ENCODE measurements around the gene OGFRL1.
"Not testable (repeated sequence)": the region's sequence is repeated elsewhere in the genome, so short reads cannot be mapped to it uniquely, and the experiment has no call there.

Gene OGFRL1
- 12.6 reads per million, percentile 37 among the genes with 10 or more reads in this experiment for total RNA-seq

DNA sequence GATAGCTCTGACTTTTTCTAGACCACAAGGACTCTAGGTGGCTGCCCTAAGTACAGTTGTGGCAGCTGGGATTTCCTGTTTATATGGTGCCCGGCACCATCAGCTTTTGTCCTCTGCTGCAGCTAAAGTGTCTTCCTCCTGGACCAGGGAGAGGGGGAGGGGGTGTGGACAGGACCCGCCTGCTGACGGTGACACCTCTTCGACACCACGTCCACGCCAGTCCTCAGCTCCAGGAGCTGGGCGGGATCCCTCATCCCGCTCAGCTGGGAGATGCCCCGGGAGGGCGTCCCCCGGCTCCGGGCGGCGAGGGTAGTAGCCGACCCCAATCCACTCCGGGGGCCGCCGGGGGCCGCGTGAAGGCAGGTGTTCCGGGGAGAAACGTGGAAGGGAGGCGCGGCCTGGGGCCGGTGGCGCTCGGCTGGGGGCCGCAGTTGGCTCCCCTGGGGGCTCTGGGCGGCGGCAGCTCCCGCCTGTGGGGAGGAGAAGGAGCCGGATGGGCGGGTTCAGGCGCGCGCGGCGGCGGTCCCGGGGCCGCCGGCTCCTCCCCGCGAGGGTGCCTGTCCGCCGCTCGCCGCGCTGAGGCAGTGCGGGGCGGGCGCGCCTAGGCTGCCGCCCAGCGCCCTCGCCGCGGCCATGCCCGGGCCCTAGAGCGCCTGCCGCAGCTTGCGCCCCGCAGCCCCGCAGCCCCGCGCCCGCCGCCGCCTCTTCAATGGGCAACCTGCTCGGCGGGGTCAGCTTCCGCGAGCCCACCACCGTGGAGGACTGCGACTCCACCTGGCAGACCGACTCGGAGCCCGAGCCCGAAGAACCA is at the start of gene OGFRL1:
OGFRL1 (plus strand) TSS at position 584 of the 811 bp plus-strand sequence; CDS start at position 710, 126 bp downstream.
- peak; percentile 31 for DNase-seq

DNA sequence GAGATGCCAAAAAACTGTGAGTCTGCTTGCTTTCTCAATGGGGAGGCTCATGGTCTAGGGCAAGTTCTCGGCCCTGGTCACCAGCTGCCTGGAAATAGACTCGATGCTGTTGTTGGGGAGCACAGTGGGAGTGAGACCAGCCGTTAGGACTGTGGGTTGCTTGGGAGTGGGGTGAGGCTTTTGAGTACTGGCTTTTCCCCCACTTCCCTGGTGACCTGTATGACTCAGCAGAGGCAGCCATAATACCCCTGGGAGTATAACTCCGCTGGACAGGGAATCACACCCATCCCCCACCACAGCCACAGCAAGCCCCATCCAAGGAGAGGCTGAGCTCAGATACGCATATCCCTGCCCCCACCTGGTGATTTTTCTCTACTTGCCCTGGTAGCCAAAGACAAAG is 48.9 kb upstream of the OGFRL1 start:
- no peak for DNase-seq

DNA sequence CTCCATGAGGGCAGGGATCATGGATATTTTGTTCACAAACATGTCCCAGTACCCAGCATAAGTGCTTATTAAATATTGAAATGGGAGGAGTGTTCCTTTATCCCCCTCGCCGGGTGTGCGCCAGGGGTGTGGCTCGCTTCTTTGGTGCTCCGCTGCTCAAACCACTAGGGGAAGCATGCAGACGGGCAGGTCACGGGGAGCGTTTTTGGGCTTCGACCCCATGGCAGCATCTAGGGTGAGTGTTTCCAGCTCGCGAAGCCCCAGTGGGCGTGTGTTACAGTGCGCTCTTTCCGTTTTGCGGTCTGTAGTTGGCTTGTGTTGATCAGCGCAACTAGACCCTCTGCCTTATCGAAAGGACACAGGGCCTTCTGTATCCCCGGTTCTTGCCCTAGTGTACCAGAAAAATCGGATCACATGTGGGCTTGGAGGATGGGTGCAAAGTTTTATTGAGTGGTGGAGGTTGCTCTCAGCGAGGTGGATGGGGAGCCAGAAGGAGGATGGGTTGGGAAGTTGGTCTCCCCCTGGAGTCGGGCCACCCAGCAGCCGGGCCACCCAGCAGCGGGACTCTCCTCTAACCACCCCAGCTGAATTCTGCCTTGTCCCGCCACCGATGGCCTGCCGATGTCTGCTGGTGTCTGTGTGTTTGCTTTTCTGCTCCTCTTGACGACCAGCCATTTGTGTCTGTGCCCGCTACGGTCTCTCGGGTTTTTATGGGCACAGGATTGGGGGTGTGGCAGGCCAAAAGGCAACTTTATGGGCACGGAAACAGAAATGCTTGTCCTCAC is 43.2 kb upstream of the OGFRL1 start:
- no peak for DNase-seq

DNA sequence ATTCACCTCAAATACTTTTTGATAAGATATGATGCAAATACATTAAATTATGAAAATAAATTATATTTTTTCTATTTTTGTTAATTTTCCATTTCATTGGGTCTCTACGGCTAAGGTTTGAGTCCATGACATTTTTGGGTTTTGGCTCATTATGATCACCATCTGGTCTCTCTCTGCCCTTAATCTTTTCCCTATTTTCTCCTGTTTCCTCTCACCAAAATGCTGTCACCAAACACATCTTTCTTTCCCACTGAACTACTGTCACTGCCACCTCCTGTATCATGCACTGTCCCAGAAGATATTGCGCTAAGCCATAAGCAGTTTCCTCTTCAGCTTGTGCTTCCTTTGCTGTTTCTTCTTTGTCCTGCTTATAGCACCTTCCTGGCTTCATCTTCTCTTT is 42.0 kb upstream of the OGFRL1 start:
- no peak for DNase-seq

DNA sequence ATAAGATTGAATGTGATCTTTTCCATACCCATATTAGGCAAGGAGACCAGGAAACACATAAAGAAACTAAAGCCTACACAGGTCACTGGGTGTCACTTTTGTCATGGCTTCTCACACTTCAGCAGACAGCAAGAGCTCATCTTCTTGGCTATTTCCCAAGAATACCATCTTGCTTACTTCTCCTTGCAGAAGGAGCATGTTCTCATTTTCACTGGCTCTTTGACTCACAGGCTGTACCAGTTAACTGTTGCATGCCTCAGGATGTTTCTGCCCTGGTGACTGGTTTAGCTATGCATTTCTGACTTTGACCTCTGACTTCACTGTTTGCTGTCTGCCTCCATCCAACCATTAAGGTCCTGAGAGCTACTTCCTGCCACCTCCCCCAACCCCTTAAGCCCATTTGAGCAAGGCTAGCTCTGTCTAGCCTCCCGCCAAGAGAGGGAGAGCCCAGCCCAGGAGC is 40.3 kb upstream of the OGFRL1 start:
- DNase-seq: no peak

DNA sequence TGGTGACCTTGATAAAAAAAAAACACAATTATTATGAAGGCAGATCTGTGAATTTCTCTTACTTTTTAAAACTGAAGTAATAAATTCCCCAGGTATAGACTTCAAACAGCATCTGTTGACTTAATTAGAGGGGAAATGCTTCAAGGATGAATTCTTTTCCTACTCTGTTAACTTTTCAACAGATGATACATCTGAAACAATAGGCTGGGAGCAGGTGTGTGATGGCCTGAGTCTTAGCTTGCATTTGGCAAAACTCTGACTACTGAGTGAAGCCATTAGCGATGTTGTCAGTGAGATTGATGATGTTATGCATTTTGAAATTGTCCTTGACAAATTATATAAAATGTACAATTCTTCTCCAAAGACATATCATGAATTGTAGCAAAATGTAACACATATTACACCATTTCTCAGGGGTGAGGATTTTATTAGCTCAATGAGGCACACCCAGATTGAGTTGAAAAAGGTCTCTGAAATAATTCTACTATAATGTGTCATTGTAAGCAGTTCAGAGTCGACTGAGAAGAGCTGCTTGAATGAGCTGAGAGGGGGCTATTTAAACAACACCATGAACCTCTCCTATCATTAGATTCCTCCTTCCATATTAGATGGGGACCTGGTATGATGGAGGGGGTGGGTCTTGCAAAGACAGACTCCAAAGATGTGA is 39.6 kb upstream of the OGFRL1 start:
- DNase-seq: no peak

DNA sequence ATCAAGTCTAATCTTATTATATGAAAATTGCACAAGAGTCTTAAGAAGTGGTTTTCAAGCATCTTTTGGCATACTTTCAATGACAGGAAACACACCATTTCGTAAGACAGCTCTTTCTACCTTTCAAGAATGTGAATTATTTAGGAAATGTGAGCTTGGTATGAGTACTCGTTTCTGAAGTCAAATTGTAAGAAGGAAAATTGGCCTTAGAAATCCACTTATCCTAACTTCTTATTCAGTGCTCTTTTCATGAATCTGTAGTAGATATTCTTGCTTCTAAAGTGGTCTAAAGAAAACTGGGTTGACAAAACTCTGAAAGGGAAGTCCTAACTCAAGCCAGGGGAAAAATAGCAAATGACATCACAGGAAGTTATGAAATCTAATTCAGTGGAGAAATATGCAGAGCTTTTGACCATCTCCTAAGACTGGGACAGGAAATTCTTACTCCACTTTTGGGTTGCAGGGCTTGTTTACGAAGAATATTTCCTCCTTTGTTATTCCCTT is 38.5 kb upstream of the OGFRL1 start:
- DNase-seq: no peak

DNA sequence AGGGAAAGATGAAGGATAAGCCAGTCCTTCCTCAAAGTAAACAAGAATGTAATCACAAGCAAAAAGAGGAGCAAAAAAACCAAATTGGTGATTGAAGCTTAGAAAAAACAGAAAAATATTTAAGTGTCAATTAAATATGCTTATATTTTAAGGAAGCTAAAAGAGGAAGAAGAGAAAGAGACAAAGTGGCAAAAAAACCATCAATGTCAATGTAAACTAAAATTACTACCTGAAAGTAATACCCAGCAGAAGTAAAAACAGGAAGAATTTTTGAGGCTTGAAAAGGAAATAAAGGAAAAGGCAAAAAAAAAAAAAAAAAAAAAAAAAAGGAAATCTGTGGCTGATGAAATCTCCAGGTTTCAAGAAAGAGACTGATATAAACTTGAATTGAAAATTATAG is 36.2 kb upstream of the OGFRL1 start:
- DNase-seq: no peak

DNA sequence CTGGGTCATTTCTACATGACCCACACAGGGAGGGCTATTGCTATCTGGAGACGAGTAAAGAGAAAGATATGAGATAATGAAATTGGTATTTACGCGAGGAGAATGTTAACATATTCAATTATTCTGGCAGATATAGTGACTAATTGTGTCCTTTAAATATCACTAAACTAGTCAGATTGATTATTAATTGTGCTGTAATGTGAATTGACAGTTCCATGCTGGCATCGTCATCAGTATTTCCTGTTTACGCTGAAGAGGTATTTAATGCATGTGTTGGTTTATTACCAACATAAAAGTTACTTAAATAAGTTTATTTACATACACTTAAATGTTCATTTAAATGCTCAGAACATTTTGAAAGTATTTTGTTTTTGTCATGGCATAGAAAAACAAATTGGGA is 35.7 kb upstream of the OGFRL1 start:
- no peak for DNase-seq

DNA sequence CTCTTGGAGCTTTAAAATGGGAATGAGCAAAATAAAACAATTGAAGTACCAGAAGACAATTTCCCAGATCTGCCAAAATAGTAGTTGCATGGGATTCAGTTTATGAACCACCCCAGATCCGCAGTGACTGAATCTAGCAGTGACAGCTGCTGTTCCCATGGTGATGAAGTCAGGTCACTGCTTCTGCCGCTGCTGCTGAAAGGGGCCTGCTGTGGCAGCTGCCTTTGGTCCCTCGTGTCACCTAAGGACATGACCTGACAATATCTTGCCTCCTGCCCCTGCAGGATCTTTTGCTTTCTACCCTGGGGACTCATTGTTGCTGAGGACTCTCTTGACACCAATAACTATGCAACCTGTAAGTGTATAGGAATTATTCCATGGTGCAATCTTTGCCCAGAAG is 34.3 kb upstream of the OGFRL1 start:
- no peak for DNase-seq

DNA sequence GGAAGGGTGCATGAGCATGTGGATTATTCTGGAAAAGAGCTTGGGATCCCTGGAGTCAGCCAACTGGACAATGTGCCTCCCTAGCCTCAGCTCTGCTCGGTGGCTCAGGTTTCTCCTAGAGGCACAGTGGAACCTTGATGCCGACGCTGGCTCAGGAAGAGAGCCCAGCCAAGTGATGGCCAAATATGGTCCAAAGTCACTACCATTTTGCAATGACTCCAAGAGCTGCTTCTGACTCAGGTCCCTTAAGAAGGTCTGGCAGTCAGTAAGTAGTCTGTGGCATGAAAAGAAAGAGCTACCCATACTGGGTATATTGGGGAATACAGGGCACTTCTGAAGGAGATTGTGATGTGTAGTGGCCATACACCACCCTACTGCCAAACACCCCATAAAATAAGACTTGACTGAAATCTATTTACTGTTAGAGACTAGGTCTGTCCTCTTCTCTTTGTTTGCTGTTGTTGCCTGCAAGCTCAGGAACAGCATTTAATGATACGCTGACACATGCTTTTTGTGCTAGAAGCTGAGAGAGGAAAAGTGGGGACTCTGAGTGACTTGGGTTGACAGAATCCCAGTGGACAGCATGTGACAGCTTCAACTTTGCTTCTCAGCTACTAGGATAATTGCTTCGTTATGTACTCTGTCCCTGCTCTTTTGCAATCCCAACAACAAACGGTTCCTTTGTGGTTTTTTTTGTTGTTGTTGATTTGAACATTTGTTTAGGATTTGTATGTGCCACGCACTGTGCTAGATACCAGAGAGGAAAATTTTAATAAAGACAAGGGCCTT is 30.3 kb upstream of the OGFRL1 start:
- DNase-seq: no peak

DNA sequence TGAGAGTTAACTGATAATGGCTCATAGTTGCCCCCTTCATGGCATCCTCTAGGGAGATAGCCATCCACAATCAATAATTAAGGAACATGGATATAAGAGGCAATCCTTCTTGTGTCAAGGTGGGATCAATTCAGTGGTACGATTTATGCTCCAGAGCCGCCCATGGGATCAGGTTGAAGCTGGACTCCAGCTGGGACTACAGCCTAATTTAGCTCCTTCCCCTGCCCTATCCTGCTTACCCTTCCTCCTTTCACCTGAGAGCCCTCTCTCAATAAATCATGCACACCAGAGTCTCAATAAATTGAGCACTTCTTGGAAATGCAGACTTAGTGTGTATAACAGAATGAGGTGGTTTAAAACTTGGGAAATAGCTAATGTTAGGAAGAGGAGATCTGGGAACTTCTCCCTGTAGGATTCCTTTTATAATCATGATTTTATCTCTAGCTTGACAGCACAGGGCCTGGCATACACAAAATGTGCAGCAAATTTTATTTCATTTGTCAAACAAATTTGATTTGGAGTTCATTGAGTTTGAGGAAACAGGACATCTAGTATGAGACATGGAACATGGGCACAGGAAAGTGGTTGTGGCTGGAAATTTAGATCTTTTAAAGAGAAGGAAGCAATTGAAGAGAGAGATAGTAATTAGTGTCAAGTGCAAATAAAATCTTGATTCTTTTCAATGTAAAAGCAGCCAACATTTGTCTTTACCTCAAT is 28.6 kb upstream of the OGFRL1 start:
- no peak for DNase-seq

DNA sequence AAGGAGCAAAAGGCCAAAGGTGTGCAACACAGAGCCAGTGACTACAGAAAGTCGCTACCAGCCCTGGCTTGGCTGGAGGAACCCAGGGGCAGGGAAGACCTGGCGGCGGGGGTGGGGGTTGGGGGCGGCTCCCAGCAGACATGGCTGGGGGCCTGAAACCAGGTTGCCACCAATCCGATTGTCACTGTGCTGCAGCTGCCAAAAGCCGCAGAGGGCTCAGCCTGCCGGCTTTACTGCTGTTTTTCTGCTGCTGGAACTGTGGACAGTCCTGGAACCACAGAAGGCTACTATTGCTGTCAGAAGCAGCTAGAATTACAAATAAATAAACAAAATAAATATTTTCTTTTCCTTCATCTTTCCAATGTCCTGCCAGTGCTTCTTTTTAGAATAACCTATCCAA is 25.7 kb upstream of the OGFRL1 start:
- DNase-seq: no peak

DNA sequence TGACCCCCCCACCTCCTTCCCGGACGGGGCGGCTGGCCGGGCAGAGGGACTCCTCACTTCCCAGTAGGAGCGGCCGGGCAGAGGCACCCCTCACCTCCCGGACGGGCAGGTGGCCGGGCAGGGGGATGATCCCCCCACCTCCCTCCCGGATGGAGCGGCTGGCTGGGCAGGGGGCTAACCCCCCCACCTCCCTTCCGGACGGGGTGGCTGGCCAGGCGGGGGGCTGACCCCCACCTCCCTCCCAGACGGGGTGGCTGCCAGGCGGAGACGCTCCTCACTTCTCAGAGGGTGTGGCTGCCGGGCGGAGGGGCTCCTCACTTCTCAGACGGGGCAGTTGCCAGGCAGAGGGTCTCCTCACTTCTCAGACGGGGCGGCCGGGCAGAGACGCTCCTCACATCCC is 22.2 kb upstream of the OGFRL1 start:
- not testable (repeated sequence) for DNase-seq

DNA sequence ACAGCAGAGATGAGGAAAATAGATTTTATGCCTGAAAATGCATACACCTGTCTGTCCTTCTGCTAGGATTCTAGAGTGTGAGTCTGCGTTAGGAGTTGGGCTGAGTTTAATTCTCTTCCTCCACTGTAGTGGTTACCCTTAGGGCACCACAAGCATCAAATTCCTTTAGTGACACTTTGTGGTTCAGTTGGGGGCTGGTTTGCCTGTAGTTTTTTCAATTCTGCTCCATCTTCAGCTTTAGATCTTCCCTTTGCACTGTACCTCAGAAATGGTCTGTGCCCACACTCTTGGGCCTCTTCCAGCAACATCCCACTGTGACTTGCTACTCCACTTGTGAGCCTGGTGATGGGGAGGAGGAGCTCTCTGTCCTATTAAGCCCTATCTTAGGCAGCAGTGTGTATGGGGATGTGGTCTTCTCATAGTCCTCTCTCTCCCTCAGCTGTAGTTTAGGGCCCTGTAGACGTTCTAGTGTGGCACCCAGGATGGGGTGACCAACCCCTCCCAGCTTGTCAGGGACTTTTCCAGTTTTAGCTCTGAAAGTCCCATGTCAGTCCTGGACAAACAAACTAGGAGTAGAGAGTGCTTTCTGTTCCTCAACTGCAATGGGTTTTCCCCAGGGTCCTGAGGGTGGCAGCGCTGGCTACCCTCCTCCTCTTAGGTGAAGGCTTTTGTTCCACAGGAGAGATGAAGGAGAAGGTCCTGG is 19.7 kb upstream of the OGFRL1 start:
- no peak for DNase-seq

DNA sequence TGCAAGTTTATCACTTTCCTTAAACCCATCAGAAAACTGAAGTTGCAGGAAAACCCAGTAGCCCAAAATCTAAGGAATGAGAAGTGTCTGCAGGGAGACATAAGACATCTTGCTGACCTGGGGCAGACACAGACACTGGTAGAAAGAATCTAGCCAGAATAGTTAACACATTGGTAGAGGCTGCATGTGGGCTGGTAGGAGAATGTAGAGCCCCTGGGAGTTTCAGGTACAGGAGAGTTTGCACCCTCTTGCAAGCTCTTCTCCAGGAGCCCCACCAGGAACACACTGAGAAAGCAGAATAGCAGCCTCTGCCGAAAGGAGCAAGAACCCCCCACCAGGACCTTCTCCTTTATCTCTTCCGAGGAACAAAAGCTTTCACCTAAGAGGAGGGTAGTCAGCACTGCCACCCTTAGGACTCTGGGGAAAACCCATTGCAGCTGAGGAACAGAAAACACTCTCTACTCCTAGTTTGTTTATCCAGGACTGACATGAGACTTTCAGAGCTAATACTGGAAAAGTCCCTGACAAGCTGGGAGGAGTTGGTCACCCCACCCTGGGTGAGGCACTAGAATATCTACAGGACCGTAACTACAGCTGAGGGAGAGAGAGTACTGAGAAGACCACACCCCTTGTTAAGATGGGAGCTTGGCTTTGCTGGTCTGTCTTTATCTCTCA is 10.5 kb upstream of the OGFRL1 start:
- DNase-seq: no peak

DNA sequence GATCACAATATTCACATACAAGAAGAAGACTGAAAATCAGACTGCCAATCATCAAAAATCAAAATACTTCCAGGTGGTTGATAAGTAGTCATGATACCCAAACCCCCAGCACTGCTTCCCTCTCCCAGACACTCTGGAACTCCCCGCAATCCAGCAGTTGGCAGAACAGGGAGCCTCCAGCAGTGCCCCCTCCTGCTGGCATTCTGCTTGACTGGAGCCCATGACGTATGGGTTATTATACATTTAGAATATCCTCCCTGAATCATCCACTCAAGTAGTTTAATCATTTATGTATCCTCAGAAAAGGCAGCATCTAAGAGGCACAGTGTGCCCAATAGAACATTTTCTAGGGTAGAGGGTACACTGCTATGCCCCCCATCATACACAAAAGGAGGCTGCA is 9.3 kb upstream of the OGFRL1 start:
- DNase-seq: no peak

DNA sequence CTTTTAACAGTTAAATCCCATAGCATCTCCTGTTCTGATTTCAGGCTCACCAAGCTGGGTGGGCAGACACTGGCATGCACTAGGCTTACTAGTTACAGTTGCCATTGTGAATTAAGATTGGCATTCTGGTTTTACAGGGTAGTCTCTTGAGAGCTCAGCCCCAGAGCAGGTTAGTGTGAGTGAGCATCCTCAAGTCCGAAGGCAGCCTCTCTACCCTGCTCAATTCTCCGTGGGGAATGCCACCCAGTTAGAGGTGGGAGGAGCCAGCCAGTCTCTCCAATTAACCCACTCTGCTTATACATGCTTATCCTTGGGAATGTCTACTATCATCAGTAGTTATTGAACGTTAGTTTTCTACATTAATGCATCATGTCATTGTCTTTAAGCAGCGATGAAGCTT is 8.9 kb upstream of the OGFRL1 start:
- no peak for DNase-seq

DNA sequence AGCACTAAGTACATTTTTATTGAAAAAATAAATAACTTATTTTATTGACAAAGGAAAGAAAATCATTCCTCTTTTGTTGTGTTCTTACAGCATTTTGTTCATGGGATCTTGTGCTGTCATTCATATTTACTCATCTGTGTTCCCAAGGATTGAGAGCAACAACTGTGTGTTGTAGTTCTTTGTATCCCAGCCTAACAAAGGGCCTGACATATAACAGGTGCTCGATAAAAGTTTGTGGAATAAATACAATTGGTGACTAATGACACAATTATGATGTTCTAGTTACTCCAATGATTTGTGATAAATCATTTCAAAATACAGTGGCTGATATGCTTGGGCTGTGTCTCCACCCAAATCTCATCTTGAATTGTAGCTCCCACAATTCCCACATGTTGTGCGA is 7.9 kb upstream of the OGFRL1 start:
- no peak for DNase-seq

DNA sequence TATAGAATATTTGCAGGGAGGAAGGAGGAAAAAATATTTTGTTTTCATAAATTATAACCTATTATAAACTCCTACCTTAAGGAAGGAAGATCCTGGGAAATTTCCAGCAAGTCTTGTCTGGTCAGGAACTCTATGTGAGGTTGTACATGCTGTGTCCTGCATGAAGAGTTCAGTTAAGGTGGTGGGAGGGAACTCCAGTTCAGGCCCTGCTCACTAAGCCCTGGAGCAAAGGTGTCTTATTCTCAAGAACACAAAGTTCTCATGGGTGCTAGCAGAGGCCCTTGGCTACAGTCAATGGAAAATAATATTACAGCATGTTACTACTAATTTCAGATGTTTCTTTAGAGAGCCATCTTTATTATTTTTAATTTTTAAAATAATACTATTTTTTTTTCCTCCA is 3.8 kb upstream of the OGFRL1 start:
- DNase-seq: no peak

DNA sequence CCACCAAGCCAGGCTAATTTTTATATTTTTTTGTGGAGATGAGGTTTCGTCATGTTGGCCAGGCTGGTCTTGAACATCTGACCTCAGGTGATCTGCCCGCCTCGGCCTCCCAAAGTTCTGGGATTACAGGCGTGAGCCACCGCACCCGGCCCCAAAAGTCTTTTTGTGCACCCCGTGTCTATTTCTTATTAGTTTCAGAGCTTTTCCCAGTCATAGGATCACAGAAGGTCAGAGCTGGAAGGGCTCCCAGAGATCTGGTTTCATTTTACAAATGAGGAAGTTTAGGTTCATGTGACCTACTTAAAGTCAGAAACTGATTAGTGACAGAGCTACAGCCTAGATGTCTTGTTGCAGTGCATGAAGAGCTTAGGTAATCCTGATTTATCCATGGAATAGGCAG is 1.6 kb upstream of the OGFRL1 start:
- no peak for DNase-seq
